Osteoblast (primary cell): ENCODE results near the gene IMPDH1. TPM values are rescaled to one million over a fixed set of nuclear protein-coding genes. Genes with fewer than 3 reads are reported as not detected.

Experiments
- DNase-seq: peaks from one replicate; pipeline ENCODE4 v3.0.0; 2011; ENCODE audit warnings: low spot score, mixed read lengths; ENCODE audit not compliant: insufficient read length; ENCODE audit errors: missing footprints
- H2AFZ ChIP-seq: 2 replicates; pipeline ENCODE4 v1.6.0; 2011; ENCODE audit warnings: mild to moderate bottlenecking, low read length
- H3K27ac ChIP-seq: 2 replicates; pipeline ENCODE4 v1.5.1; 2011; ENCODE audit warnings: mild to moderate bottlenecking, low read depth, low read length, moderate library complexity
- H3K27me3 ChIP-seq: 2 replicates; pipeline ENCODE4 v1.6.0; 2012; ENCODE audit warnings: mild to moderate bottlenecking, control low read depth, inconsistent platforms, low read length, moderate library complexity; ENCODE audit not compliant: insufficient read depth
- H3K36me3 ChIP-seq: 2 replicates; pipeline ENCODE4 v1.5.1; 2011; ENCODE audit warnings: mild to moderate bottlenecking, low read length, control low read depth, moderate library complexity; ENCODE audit not compliant: insufficient read depth
- H3K4me1 ChIP-seq: 2 replicates; pipeline ENCODE4 v1.5.1; 2011; ENCODE audit warnings: mild to moderate bottlenecking, low read length, control low read depth, moderate library complexity; ENCODE audit not compliant: insufficient read depth
- H3K4me2 ChIP-seq: 2 replicates; pipeline ENCODE4 v1.6.0; 2011; ENCODE audit warnings: mild to moderate bottlenecking, low read length; ENCODE audit not compliant: insufficient read depth
- H3K4me3 ChIP-seq: fragments of 200-600 bp; sonication (generic); 3 replicates; pipeline ENCODE4 v1.5.1; 2012; ENCODE audit warnings: mild to moderate bottlenecking, low read length, inconsistent platforms; ENCODE audit not compliant: insufficient read depth
- H3K79me2 ChIP-seq: 2 replicates; pipeline ENCODE4 v1.6.0; 2012; ENCODE audit warnings: mild to moderate bottlenecking, low read length, control low read depth, inconsistent platforms; ENCODE audit not compliant: insufficient read depth
- H3K9me3 ChIP-seq: 2 replicates; pipeline ENCODE4 v1.5.1; 2011; ENCODE audit warnings: low read depth, low read length, control low read depth
- H4K20me1 ChIP-seq: 2 replicates; pipeline ENCODE4 v1.6.0; 2012; ENCODE audit warnings: mild to moderate bottlenecking, low read length, control low read depth; ENCODE audit not compliant: insufficient read depth
- total RNA-seq: library from RNA; depleted of rRNA; stranded (reverse); fragments of >200 nt; gene quantifications from 2 replicates; pipeline ENCODE4 v1.2.3, GENCODE V29; 2012
- TF ChIP-seq, protein P1 (sequence below): IDR thresholded peaks from 2 replicates; pipeline ENCODE4 v1.5.1; 2011; ENCODE audit warnings: mild to moderate bottlenecking, low read depth, low read length, moderate library complexity; ENCODE audit errors: extremely low read depth

IMPDH1 gene
- total RNA-seq, 1 donor = 35.8 TPM

DNA sequence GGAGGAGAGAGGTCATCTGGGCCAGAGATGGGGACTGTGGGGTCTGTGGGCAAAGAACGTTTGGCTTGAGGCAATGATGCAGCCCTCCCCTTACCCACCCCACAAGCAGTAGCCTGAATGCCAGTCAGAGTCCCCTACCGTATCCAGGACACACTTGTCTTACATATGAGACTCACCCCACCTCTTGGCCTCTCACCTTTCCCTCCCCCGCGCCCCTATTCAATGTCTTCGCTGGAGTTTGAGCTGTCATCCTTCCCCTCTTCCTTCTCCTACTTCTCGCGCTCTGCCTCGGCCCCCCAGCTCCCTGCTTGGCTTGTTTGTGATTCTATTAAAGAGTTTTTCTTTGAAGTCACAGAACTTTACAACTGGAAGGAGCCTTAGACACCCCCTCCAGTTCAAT, 57.1 kb downstream of the IMPDH1 start:
- Histone ChIP-seq H3K9me3 (no peaks in the 10 kb centered on the region), H3K4me2 (no peak overlapping the region), H3K4me3 (no peak overlapping the region), H3K27me3 (peaks cover 56% of the 10 kb centered on the region), H4K20me1 (no peaks in the 10 kb centered on the region), H3K79me2 (no peaks in the 10 kb centered on the region), H3K4me1 (no peaks in the 10 kb centered on the region), H3K36me3 (no peaks in the 10 kb centered on the region), H2AFZ (no peak overlapping the region), H3K27ac (no peak overlapping the region)
- TF ChIP-seq, protein P1, sequence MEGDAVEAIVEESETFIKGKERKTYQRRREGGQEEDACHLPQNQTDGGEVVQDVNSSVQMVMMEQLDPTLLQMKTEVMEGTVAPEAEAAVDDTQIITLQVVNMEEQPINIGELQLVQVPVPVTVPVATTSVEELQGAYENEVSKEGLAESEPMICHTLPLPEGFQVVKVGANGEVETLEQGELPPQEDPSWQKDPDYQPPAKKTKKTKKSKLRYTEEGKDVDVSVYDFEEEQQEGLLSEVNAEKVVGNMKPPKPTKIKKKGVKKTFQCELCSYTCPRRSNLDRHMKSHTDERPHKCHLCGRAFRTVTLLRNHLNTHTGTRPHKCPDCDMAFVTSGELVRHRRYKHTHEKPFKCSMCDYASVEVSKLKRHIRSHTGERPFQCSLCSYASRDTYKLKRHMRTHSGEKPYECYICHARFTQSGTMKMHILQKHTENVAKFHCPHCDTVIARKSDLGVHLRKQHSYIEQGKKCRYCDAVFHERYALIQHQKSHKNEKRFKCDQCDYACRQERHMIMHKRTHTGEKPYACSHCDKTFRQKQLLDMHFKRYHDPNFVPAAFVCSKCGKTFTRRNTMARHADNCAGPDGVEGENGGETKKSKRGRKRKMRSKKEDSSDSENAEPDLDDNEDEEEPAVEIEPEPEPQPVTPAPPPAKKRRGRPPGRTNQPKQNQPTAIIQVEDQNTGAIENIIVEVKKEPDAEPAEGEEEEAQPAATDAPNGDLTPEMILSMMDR = no peak
- no peak for DNase-seq

DNA sequence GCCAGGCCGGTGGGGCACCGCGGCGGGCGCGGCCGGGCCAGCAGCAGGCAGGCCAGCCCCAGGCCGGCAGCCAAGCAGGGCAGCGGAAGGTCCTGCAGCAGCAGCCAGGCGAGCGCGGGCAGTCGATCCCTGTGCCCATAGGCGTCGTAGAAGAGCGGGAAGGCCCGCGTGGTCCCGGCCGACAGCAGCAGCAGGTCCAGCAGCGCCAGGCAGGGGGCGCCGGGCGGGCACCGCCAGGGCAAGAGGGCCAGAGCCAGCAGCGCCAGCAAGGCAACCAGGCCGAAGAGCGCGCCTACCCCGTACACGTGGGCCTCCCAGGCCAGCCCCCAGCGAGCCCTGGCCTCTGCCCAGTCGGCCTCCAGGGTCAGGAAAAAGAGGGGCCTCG, 57.6 kb downstream of the IMPDH1 start:
- no peaks in the 10 kb centered on the region for H4K20me1 ChIP-seq
- no peak overlapping the region for H3K4me3 ChIP-seq
- no peak overlapping the region for H3K27ac ChIP-seq
- no peak overlapping the region for H3K4me2 ChIP-seq
- DNase-seq = peak; percentile 96
- TF ChIP-seq, protein P1 = peak; percentile 38
- no peaks in the 10 kb centered on the region for H3K79me2 ChIP-seq
- H3K4me1 ChIP-seq = no peaks in the 10 kb centered on the region
- no peaks in the 10 kb centered on the region for H3K9me3 ChIP-seq
- no peak overlapping the region for H2AFZ ChIP-seq
- H3K36me3 ChIP-seq = no peaks in the 10 kb centered on the region
- peaks cover 54% of the 10 kb centered on the region for H3K27me3 ChIP-seq

DNA sequence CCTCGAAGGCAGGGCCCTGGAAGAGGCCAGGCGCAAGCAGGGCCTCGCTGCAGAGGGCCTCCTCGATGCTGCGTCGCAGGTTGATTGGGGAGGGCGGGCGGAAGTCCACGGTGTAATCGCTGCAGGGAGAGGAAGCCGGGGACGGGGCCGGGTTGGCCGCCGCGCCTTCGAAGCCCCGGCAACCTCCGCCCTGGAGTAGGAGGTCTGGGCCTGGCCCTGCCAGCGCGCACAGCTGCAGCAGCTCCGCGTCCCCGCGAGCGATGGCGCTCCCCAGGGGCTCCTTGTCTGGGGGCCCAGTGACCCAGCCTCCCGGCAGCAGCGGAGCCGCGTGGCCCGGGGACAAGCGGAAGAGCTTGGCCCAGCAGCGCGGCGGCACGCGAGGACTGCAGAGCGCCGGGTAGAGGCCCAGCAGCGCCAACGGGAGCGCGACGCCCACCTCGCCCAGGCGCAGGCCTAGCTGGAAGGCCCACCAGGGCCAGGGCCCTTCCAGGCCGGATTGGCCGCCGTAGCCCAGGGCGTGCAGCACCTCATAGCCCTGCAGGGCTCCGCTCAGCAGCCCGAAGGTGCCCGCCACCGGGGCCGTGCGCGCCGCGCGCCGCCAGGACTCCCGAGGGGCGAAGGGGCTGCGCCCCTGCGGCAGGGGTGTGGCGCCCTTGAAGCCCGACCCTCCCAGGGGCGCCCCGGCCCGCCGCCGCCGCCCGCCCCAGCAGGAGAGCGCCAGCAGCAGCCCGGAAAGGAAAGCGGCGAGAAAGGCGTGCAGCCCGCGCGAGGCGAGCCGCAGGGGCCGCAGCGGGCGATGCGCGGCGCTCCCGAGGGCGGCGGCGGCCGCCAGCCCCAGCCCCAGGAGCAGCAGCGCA, 58.3 kb downstream of the IMPDH1 start:
- TF ChIP-seq, protein P1 = no peak
- Histone ChIP-seq H3K79me2 (no peaks in the 10 kb centered on the region), H3K9me3 (no peaks in the 10 kb centered on the region), H3K4me3 (no peak overlapping the region), H3K27me3 (peaks cover 51% of the 10 kb centered on the region), H3K36me3 (no peaks in the 10 kb centered on the region), H3K4me2 (no peak overlapping the region), H4K20me1 (no peaks in the 10 kb centered on the region), H2AFZ (no peak overlapping the region), H3K4me1 (no peaks in the 10 kb centered on the region), H3K27ac (no peak overlapping the region)
- no peak for DNase-seq

DNA sequence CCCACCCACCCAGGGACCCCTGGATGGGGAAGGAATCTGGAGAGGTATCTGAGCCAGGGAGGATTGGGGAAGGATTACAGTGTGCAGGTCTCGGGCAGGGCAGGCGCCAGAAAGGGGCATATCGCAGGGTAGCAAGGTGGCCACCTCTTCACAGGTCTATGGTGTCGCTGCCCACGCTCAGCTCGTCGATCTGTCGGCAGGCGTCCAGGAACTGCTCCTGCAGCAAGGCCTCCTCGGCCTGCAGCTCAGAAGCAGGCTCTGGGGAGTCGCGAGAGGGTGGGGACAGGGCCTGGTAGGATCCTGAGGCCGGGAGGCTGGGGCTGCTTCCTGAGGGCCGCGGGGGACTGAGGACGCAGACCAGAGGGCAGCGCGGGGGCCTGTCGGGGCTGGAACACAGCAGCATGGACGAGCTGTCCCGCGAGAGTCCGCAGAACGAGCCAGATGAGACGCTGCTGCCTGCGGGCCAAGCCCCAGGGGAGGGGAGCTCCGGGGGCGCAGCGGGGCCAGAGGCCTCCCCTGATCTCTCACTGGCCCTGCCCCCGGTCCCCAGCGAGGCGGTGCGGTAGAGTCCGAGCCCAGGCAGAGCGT, 59.0 kb downstream of the IMPDH1 start:
- H3K36me3 ChIP-seq = no peaks in the 10 kb centered on the region
- H3K27ac ChIP-seq = no peak overlapping the region
- H4K20me1 ChIP-seq = no peaks in the 10 kb centered on the region
- H2AFZ ChIP-seq = no peak overlapping the region
- H3K4me2 ChIP-seq = no peak overlapping the region
- H3K79me2 ChIP-seq = no peaks in the 10 kb centered on the region
- no peak overlapping the region for H3K4me3 ChIP-seq
- H3K9me3 ChIP-seq = no peaks in the 10 kb centered on the region
- H3K4me1 ChIP-seq = no peaks in the 10 kb centered on the region
- DNase-seq = no peak
- H3K27me3 ChIP-seq = peaks cover 51% of the 10 kb centered on the region
- TF ChIP-seq, protein P1 = no peak
